SU-DHL-6 (cell line): ENCODE results near the gene KDM1B.

Experiments
- H2AFZ ChIP-seq: fragments of 200-600 bp; sonication (generic); 2 replicates; pipeline ENCODE4 v1.6.1; 2014; ENCODE audit warnings: low read depth, mild to moderate bottlenecking, moderate library complexity, mixed read lengths, antibody characterized with exemption, low read length; ENCODE audit not compliant: severe bottlenecking
- H3F3A ChIP-seq: fragments of 200-600 bp; shearing (Covaris generic); 2 replicates; pipeline ENCODE4 v1.6.0; 2016; ENCODE audit warnings: antibody characterized with exemption, mild to moderate bottlenecking; ENCODE audit not compliant: insufficient read depth
- H3K27ac ChIP-seq: fragments of 200-600 bp; sonication (generic); 2 replicates; pipeline ENCODE4 v1.5.1; 2016; ENCODE audit warnings: low read depth, mild to moderate bottlenecking, low read length, moderate library complexity, mixed read lengths
- H3K27me3 ChIP-seq: fragments of 200-600 bp; sonication (generic), shearing (Covaris generic); 2 replicates; pipeline ENCODE4 v1.6.0; 2014; ENCODE audit warnings: mild to moderate bottlenecking, low read length
- H3K36me3 ChIP-seq: fragments of 200-600 bp; sonication (generic); 2 replicates; pipeline ENCODE4 v1.6.1; 2014; ENCODE audit warnings: mild to moderate bottlenecking, low read length, mixed read lengths
- H3K4me2 ChIP-seq: fragments of 300-600, 200-600 bp; shearing (Covaris generic), sonication (generic); 2 replicates; pipeline ENCODE4 v1.6.0; 2014; ENCODE audit warnings: low read length, low read depth, mild to moderate bottlenecking; ENCODE audit not compliant: poor library complexity, severe bottlenecking
- H3K4me3 ChIP-seq: fragments of 200-600 bp; sonication (generic); 2 replicates; pipeline ENCODE4 v1.5.1; 2014; ENCODE audit warnings: antibody characterized with exemption, low read length, mild to moderate bottlenecking, mixed read lengths; ENCODE audit not compliant: insufficient read depth, poor library complexity, severe bottlenecking
- H3K79me2 ChIP-seq: fragments of 200-600 bp; sonication (generic); 2 replicates; pipeline ENCODE4 v1.6.1; 2014; ENCODE audit warnings: mild to moderate bottlenecking, low read length, moderate library complexity; ENCODE audit not compliant: insufficient read depth
- H3K9ac ChIP-seq: fragments of 200-600 bp; sonication (generic); 2 replicates; pipeline ENCODE4 v1.7.0; 2014; ENCODE audit warnings: mild to moderate bottlenecking, low read length
- H3K9me2 ChIP-seq: fragments of 200-600 bp; sonication (generic); replicated peaks from 2 replicates; pipeline ENCODE4 v1.6.1; 2014; ENCODE audit warnings: low read length; ENCODE audit not compliant: insufficient read depth
- H3K9me3 ChIP-seq: fragments of 200-600 bp; sonication (generic); 2 replicates; pipeline ENCODE4 v1.6.1; 2014; ENCODE audit warnings: low read length, mixed read lengths; ENCODE audit not compliant: insufficient read depth
- H4K20me1 ChIP-seq: fragments of 200-600 bp; sonication (generic); 2 replicates; pipeline ENCODE4 v1.6.1; 2014; ENCODE audit warnings: low read depth, mild to moderate bottlenecking, antibody characterized with exemption, low read length, moderate library complexity, mixed read lengths
- EZH2phosphoT487 ChIP-seq: fragments of 200-600 bp; sonication (generic), shearing (Covaris generic); conservative IDR thresholded peaks from 2 replicates; pipeline ENCODE4 v1.6.1; 2018; ENCODE audit warnings: mild to moderate bottlenecking, antibody characterized with exemption, low read length, moderate library complexity, mixed read lengths
- TF ChIP-seq, protein P1 (sequence below): fragments of 200-600 bp; sonication (generic); IDR thresholded peaks from one replicate; pipeline ENCODE4 v1.5.1; 2017; ENCODE audit warnings: antibody characterized with exemption, mild to moderate bottlenecking, low read length, moderate library complexity; ENCODE audit not compliant: insufficient read depth, poor library complexity, severe bottlenecking

Gene KDM1B

DNA sequence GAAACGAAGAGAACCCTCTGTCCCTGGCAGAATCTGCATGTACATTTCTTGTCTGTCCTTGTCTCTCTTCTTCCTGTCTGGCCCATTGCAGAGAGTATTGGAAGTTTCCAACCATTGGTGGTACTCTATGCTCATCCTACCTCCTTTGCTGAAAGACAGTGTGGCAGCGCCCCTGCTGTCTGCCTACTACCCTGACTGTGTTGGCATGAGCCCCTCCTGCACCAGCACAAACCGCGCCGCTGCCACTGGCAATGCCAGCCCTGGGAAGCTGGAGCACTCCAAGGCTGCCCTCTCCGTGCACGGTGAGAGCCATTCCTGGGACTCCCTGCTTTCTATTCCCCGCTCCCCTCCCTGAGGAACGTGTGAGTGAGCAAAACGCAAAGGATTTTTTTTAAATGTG, 32.5 kb downstream of the KDM1B start:
- Histone ChIP-seq H3K36me3 (peaks cover 4% of the 10 kb centered on the region; the same call in 1 of the 2 replicates), H3K79me2 (no peaks in the 10 kb centered on the region), H3K9ac (no peak overlapping the region), H3K4me3 (no peak overlapping the region), H2AFZ (no peak overlapping the region), H3K27ac (no peak overlapping the region), H3F3A (no peaks in the 10 kb centered on the region), H3K27me3 (no peaks in the 10 kb centered on the region), H4K20me1 (no peaks in the 10 kb centered on the region), H3K9me3 (no peaks in the 10 kb centered on the region), H3K9me2 (no peaks in the 10 kb centered on the region), H3K4me2 (no peak overlapping the region)
- TF ChIP-seq, protein P1, sequence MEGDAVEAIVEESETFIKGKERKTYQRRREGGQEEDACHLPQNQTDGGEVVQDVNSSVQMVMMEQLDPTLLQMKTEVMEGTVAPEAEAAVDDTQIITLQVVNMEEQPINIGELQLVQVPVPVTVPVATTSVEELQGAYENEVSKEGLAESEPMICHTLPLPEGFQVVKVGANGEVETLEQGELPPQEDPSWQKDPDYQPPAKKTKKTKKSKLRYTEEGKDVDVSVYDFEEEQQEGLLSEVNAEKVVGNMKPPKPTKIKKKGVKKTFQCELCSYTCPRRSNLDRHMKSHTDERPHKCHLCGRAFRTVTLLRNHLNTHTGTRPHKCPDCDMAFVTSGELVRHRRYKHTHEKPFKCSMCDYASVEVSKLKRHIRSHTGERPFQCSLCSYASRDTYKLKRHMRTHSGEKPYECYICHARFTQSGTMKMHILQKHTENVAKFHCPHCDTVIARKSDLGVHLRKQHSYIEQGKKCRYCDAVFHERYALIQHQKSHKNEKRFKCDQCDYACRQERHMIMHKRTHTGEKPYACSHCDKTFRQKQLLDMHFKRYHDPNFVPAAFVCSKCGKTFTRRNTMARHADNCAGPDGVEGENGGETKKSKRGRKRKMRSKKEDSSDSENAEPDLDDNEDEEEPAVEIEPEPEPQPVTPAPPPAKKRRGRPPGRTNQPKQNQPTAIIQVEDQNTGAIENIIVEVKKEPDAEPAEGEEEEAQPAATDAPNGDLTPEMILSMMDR = no peak
- no peak for TF ChIP-seq EZH2phosphoT487

DNA sequence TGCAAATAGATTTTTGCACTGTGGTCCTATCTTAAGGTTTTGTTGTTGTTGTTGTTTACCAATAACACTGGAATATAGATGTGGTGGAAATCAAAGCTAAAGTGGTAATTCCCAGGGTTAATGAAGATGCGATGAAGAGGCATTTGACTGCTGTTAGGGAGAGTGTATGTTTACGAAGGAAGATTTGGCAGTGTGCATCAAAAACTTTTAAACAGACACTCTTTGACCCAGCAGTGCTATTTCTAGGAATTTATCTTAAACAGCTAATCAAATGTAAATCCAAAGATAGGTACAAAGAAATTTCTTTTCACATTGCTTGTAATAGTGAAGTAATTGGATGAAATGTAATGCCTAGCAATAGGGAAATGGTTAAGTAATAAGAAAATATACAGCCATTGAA, 34.0 kb downstream of the KDM1B start:
- Histone ChIP-seq H2AFZ (no peak overlapping the region), H3K79me2 (no peaks in the 10 kb centered on the region), H4K20me1 (no peaks in the 10 kb centered on the region), H3K9me2 (no peaks in the 10 kb centered on the region), H3K4me2 (no peak overlapping the region), H3K9me3 (no peaks in the 10 kb centered on the region), H3F3A (no peaks in the 10 kb centered on the region), H3K27me3 (no peaks in the 10 kb centered on the region), H3K36me3 (no peaks in the 10 kb centered on the region), H3K27ac (no peak overlapping the region), H3K4me3 (no peak overlapping the region), H3K9ac (no peak overlapping the region)
- no peak for TF ChIP-seq EZH2phosphoT487

DNA sequence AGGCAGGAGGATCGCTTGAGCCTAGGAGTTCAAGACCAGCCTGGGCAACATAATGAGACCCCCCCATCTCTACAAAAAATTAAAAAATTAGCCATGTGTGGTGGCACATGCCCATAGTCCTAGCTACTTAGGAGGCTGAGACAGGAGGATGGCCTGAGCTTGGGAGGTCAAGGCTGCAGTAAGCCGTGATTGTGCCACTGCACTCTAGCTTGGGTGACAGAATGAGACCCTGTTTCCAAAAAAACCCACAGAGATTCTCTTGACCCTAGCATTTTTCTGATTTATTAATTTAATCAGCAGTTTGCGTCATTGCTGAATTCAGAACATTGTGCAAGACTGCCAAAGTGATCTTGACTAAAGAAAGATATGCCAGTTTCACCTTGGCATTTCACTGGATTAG, 36.8 kb downstream of the KDM1B start:
- Histone ChIP-seq H3K9me2 (no peaks in the 10 kb centered on the region), H3K4me2 (no peak overlapping the region), H2AFZ (no peak overlapping the region), H3K9ac (no peak overlapping the region), H3K27ac (no peak overlapping the region), H3K27me3 (no peaks in the 10 kb centered on the region), H3K79me2 (no peaks in the 10 kb centered on the region), H3K9me3 (no peaks in the 10 kb centered on the region), H3K36me3 (no peaks in the 10 kb centered on the region), H3K4me3 (no peak overlapping the region), H3F3A (no peaks in the 10 kb centered on the region), H4K20me1 (no peaks in the 10 kb centered on the region)
- TF ChIP-seq, protein P1 = no peak
- no peak for TF ChIP-seq EZH2phosphoT487

DNA sequence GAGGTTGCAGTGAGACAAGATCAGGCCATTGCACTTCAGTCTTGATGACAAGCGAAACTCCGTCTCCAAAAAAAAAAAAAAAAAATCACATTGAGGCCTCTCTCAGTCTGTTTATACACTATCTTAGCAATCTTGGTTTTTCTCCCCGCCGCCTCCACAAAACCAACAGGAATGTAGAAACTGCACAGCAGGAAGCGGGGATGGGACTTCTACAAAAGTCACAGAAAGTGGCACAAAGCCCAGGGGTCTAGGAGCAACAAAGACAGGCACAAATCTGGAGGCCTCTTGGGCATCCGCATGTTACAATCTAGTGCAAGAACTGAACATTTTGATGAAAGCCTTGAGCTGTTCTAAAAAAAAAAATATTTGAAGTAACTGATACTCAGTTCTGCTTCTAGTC, 48.6 kb downstream of the KDM1B start:
- H3F3A ChIP-seq = no peaks in the 10 kb centered on the region
- no peak overlapping the region for H3K27ac ChIP-seq
- no peaks in the 10 kb centered on the region for H3K79me2 ChIP-seq
- H3K4me2 ChIP-seq = no peak overlapping the region
- no peaks in the 10 kb centered on the region for H3K27me3 ChIP-seq
- no peaks in the 10 kb centered on the region for H3K9me3 ChIP-seq
- H3K9me2 ChIP-seq = no peaks in the 10 kb centered on the region
- H3K9ac ChIP-seq = no peak overlapping the region
- peaks cover 17% of the 10 kb centered on the region; the same call in 1 of the 2 replicates for H3K36me3 ChIP-seq
- H3K4me3 ChIP-seq = no peak overlapping the region
- no peak overlapping the region for H2AFZ ChIP-seq
- no peaks in the 10 kb centered on the region for H4K20me1 ChIP-seq
- no peak for TF ChIP-seq EZH2phosphoT487
- TF ChIP-seq, protein P1 = no peak
